A549 (cell line): ENCODE results near the gene DTNB. TPM values are rescaled to one million over a fixed set of nuclear protein-coding genes. Genes with fewer than 3 reads are reported as not detected.

Experiments
- ATAC-seq, 2 experiments: fragments of 200-7000 bp in 1 of 2; fragments of >200 bp in 1 of 2; cut with Nextera tagmentation in 1 of 2; cut with Tn5 transposase in 1 of 2; 3 replicates each; pipeline versions ENCODE4 v1.8.0 to v1.9.1; 2018 to 2020; ENCODE audit warnings: mild to moderate bottlenecking in 1 of 2, moderate library complexity in 1 of 2
- CTCF ChIA-PET: fragments of 300-600 bp; sonication (Branson Sonifier 250); formaldehyde crosslinking; extraction: SDS; loops from one replicate; lab custom pipeline; 2021; ENCODE audit warnings: antibody characterized with exemption, inconsistent platforms; lab: Yijun Ruan, JAX
- POLR2A ChIA-PET: fragments of 350-600 bp; formaldehyde crosslinking; extraction: SDS; loops from one replicate; lab custom pipeline; 2021; ENCODE audit warnings: antibody characterized with exemption, inconsistent platforms; lab: Yijun Ruan, JAX
- DNase-seq, 2 experiments: peaks; one replicate each; pipeline versions ENCODE4 v3.0.0 to v3.0.0-alpha.2; 2011 to 2016; ENCODE audit warnings: low read depth in 1 of 2, low spot score in 1 of 2
- FAIRE-seq: peaks from 2 replicates; lab custom pipeline; 2011; peaks lifted over from hg19 to GRCh38; lab: Jason Lieb, UNC
- H3K27ac ChIP-seq, 2 experiments: fragments of >200 bp; sonication (Bioruptor Twin); formaldehyde crosslinking; 3 replicates each; pipeline ENCODE4 v1.5.1; 2016 to 2017
- H3K4me1 ChIP-seq: fragments of >200 bp; sonication (Bioruptor Twin); formaldehyde crosslinking; 3 replicates; pipeline ENCODE4 v1.6.1; 2016
- H3K4me2 ChIP-seq: fragments of >200 bp; sonication (Bioruptor Twin); formaldehyde crosslinking; 3 replicates; pipeline ENCODE4 v1.6.1; 2016
- H3K4me3 ChIP-seq: fragments of >200 bp; sonication (Bioruptor Twin); formaldehyde crosslinking; 3 replicates; pipeline ENCODE4 v1.5.1; 2016
- H3K9me3 ChIP-seq: fragments of >200 bp; sonication (Bioruptor Twin); formaldehyde crosslinking; 3 replicates; pipeline ENCODE4 v1.6.1; 2016
- E2F6 ChIP-seq: IDR thresholded peaks from 2 replicates; pipeline ENCODE4 v1.6.1; 2012; ENCODE audit warnings: low read depth, borderline replicate concordance
- FOSL2 ChIP-seq, 2 experiments: fragments of 450-650 bp in 1 of 2; fragments of >200 bp in 1 of 2; sonication (Bioruptor Twin) in 1 of 2; formaldehyde crosslinking; IDR thresholded peaks; 2 replicates each; pipeline versions ENCODE4 v1.5.0 to v1.6.1; 2016 to 2020; ENCODE audit warnings: mild to moderate bottlenecking in 1 of 2, moderate library complexity in 1 of 2
- HEYL ChIP-seq: fragments of 250-450 bp; sonication (Bioruptor Pico); IDR thresholded peaks from 2 replicates; pipeline ENCODE4 v1.8.0; 2021; ENCODE audit warnings: mild to moderate bottlenecking, moderate library complexity
- HMGXB4 ChIP-seq: fragments of 250-450 bp; sonication (Bioruptor Pico); IDR thresholded peaks from 2 replicates; pipeline ENCODE4 v1.5.0; 2021; ENCODE audit warnings: mild to moderate bottlenecking, moderate library complexity, borderline replicate concordance
- HOXB13 ChIP-seq: fragments of 250-450 bp; sonication (Bioruptor Pico); IDR thresholded peaks from 2 replicates; pipeline ENCODE4 v1.5.0; 2020; ENCODE audit warnings: low read depth, mild to moderate bottlenecking, moderate library complexity
- KDM1A ChIP-seq: fragments of 200-600 bp; sonication (generic); IDR thresholded peaks from 2 replicates; pipeline ENCODE4 v1.6.1; 2016; ENCODE audit warnings: low read depth, mild to moderate bottlenecking
- MAFK ChIP-seq: fragments of 450-650 bp; IDR thresholded peaks from 2 replicates; pipeline ENCODE4 v1.6.1; 2014; ENCODE audit not compliant: partially characterized antibody
- MYC ChIP-seq: IDR thresholded peaks from 2 replicates; pipeline ENCODE4 v1.6.1; 2012; ENCODE audit warnings: mild to moderate bottlenecking, inconsistent platforms, low read length, improper control_type of control experiment, borderline replicate concordance
- NFE2L2 ChIP-seq: fragments of 150-350 bp; conservative IDR thresholded peaks from 2 replicates; pipeline ENCODE4 v1.6.1; 2014; ENCODE audit warnings: low read length
- NR3C1 ChIP-seq: fragments of >200 bp; sonication (Bioruptor Twin); formaldehyde crosslinking; IDR thresholded peaks from 3 replicates; pipeline ENCODE4 v1.6.1; 2017
- PHF8 ChIP-seq: fragments of 200-600 bp; sonication (generic); IDR thresholded peaks from 2 replicates; pipeline ENCODE4 v1.6.1; 2016; ENCODE audit warnings: low read depth, mild to moderate bottlenecking, antibody characterized with exemption, moderate library complexity, borderline replicate concordance
- POLR2A ChIP-seq: IDR thresholded peaks from 2 replicates; pipeline ENCODE4 v1.6.1; 2012; ENCODE audit warnings: mild to moderate bottlenecking, low read length
- RAD21 ChIP-seq, 2 experiments: fragments of >200 bp in 1 of 2; sonication (Bioruptor Twin) in 1 of 2; formaldehyde crosslinking in 1 of 2; IDR thresholded peaks in 1 of 2; conservative IDR thresholded peaks in 1 of 2; 2 replicates in 1 of 2; 3 replicates in 1 of 2; pipeline ENCODE4 v1.6.1; 2012 to 2018; ENCODE audit warnings: inconsistent platforms in 1 of 2
- WGBS: methylation state at CpG from one replicate; pipeline ENCODE4 v1.1.6; 2017; ENCODE audit errors: missing lambda C conversion rate; 5-methylcytosine and 5-hydroxymethylcytosine counted together
- polyA plus RNA-seq, 4 experiments: library from polyadenylated mRNA; depleted of rRNA in 3 of 4; stranded (reverse); fragments of >200 nt; fragmentation: RNase III in 1 of 4; extraction: RNeasy Plus Mini Kit Qiagen cat#74134 plus additional on column Dnase treatment in 1 of 4; gene quantifications; 2 replicates in 3 of 4; 3 replicates in 1 of 4; pipeline ENCODE4 v1.2.3, GENCODE V29; 2011 to 2017
- TF ChIP-seq, protein P1 (sequence below): fragments of 450-650 bp; IDR thresholded peaks from 2 replicates; pipeline ENCODE4 v1.6.1; 2014; ENCODE audit warnings: antibody characterized with exemption
- TF ChIP-seq, protein P2 (sequence below): IDR thresholded peaks from 2 replicates; pipeline ENCODE4 v1.6.1; 2012
- TF ChIP-seq, protein P3 (sequence below): fragments of 250-450 bp; sonication (Bioruptor Pico); IDR thresholded peaks from 2 replicates; pipeline ENCODE4 v1.5.0; 2020; ENCODE audit warnings: low read depth, mild to moderate bottlenecking, moderate library complexity

Gene DTNB
- polyA plus RNA-seq, 2 of the 4 experiments (the other 2 are of a cell fraction) = 11.2 to 32.6 TPM

- FAIRE-seq (no peak), ATAC-seq (no peak), DNase-seq (no peak)
- Histone ChIP-seq H3K9me3 (no peaks in the 10 kb centered on the region), H3K4me1 (0 out of 3 replicates have a peak, but pooled peaks cover 7% of the 10 kb centered on the region), H3K4me3 (no peak overlapping the region), H3K4me2 (no peak overlapping the region), H3K27ac (no peak overlapping the region)
- ChIA-PET CTCF (interaction anchor here (4.3 to 8.2 kb wide), 2 partner anchors 10 to 48 kb away, joined by 37 to 62 read pairs; no protein-coding TSS in a partner anchor), POLR2A (no interaction called here)
- WGBS = 76% methylated on average over 2 of the region's 2 CpGs
- TF ChIP-seq HEYL (no peak), PHF8 (no peak), FOSL2 (IDR thresholded peaks at IDR 0.05) (no peak), FOSL2 (CRISPR knock-in tag; IDR thresholded peaks at IDR 0.05) (no peak), HMGXB4 (no peak), E2F6 (no peak), POLR2A (no peak), RAD21 (conservative IDR thresholded peaks at IDR 0.05 in 1 of 2, IDR thresholded peaks at IDR 0.05 in 1 of 2) (no peak), HOXB13 (no peak), KDM1A (no peak), NFE2L2 (no peak)
- TF ChIP-seq, protein P1, sequence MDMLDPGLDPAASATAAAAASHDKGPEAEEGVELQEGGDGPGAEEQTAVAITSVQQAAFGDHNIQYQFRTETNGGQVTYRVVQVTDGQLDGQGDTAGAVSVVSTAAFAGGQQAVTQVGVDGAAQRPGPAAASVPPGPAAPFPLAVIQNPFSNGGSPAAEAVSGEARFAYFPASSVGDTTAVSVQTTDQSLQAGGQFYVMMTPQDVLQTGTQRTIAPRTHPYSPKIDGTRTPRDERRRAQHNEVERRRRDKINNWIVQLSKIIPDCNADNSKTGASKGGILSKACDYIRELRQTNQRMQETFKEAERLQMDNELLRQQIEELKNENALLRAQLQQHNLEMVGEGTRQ = no peak
These were observed 18.1 kb downstream of the DTNB start for GRCh38 chr2:25655316-25655715.

GRCh38 chr2:25654801-25655200 is 18.6 kb downstream of the DTNB start:
- no peak for TF ChIP-seq MAFK
- TF ChIP-seq, protein P2, sequence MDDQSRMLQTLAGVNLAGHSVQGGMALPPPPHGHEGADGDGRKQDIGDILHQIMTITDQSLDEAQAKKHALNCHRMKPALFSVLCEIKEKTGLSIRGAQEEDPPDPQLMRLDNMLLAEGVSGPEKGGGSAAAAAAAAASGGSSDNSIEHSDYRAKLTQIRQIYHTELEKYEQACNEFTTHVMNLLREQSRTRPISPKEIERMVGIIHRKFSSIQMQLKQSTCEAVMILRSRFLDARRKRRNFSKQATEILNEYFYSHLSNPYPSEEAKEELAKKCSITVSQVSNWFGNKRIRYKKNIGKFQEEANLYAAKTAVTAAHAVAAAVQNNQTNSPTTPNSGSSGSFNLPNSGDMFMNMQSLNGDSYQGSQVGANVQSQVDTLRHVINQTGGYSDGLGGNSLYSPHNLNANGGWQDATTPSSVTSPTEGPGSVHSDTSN = no peak
- no peak for TF ChIP-seq HEYL
- TF ChIP-seq KDM1A = no peak
- no peak for TF ChIP-seq MYC
- TF ChIP-seq, protein P3, sequence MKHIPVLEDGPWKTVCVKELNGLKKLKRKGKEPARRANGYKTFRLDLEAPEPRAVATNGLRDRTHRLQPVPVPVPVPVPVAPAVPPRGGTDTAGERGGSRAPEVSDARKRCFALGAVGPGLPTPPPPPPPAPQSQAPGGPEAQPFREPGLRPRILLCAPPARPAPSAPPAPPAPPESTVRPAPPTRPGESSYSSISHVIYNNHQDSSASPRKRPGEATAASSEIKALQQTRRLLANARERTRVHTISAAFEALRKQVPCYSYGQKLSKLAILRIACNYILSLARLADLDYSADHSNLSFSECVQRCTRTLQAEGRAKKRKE (CRISPR knock-in tag) = no peak
- TF ChIP-seq NR3C1 = no peak
- no peak for TF ChIP-seq HMGXB4
- TF ChIP-seq, all 56 proteins: peak for 0
- Histone ChIP-seq H3K4me1 (0 out of 3 replicates have a peak, but pooled peaks cover 7% of the 10 kb centered on the region), H3K4me2 (no peak overlapping the region), H3K4me3 (no peak overlapping the region), H3K27ac (no peak overlapping the region), H3K9me3 (no peaks in the 10 kb centered on the region)
- FAIRE-seq (no peak), DNase-seq (no peak), ATAC-seq (no peak)
- POLR2A ChIA-PET = no interaction called here
- CTCF ChIA-PET = interaction anchor here (4.3 to 8.2 kb wide), 2 partner anchors 10 to 47 kb away, joined by 37 to 62 read pairs; no protein-coding TSS in a partner anchor
- WGBS = 84% methylated on average over 4 of the region's 4 CpGs
